Measurements from ENCODE around the gene FBXO22. TPM values are rescaled to one million over a fixed set of nuclear protein-coding genes. Genes with fewer than 3 reads are reported as not detected.
"Not testable (repeated sequence)": the region's sequence is repeated elsewhere in the genome, so short reads cannot be mapped to it uniquely, and the experiment has no call there.

The FBXO22 gene
- polyA plus RNA-seq (ENCODE audit: insufficient read length in 4 of 4), result 10 to 100 TPM; 36.0 to 50.4 (median 47.8) TPM

DNA sequence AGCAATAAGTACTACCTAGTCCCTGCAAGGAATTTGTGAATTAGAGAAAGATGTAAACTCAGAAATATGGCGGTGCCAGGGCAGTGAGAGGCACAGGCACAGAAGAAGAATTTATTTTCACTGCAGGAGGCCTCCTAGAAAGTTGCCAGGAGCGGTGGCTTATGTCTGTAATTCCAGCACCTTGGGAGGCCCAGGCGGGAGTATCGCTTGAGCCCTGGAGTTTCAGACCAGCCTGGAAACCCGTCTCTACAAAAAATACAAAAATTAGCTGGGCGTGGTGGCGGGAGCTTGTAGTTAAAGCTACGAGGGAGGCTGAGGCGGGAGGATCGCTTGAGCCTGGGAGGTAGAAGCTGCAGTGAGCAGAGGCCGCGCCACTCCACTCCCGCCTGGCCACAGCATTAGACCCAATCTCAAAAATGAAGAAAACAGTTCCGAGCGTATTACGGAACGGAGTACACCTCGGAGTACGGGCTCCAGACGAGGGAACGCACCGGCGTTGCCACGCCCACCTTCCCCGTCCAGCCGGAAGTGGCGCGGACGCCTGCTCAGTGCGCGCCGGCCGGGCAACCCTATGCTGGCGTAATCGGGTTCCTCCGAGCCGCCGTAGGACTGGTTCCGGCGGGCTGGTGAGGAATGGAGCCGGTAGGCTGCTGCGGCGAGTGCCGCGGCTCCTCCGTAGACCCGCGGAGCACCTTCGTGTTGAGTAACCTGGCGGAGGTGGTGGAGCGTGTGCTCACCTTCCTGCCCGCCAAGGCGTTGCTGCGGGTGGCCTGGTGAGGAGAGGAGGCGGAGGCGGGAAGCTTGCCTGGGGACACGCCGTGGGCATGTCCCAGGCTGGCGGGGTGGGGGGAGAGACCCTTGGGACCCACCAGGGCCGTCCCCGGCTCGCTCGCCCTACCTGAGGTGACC, at the start of gene FBXO22:
TSS of gene FBXO22 (plus strand) at position 548 of the 909 bp plus-strand sequence. CDS start at position 634, 86 bp downstream.
- peak; percentile 78 to 87 (median 82) for DNase-seq (ENCODE audit: low read depth in 4 of 4, low spot score in 3 of 4)

DNA sequence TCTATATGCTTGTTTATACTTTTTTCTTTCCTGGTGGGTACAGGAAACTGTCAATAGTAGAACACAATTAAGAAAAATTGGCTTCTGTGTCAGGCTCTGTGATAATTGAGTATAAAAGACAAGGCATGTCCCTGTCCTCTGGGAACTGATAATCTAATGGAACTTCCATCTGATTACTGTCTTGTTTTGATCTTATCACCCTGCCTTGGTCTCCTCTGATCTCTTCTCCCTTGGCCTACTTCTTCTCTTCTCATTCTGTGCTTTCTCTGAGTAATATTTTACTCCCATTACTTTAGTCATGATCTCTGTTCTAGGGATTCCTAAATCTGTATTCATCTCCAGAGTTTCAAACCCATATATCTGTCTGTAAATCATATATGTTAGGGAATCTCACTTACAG, 45.8 kb upstream of the FBXO22 start:
- DNase-seq (ENCODE audit: low read depth in 4 of 4, low spot score in 3 of 4), result no peak

DNA sequence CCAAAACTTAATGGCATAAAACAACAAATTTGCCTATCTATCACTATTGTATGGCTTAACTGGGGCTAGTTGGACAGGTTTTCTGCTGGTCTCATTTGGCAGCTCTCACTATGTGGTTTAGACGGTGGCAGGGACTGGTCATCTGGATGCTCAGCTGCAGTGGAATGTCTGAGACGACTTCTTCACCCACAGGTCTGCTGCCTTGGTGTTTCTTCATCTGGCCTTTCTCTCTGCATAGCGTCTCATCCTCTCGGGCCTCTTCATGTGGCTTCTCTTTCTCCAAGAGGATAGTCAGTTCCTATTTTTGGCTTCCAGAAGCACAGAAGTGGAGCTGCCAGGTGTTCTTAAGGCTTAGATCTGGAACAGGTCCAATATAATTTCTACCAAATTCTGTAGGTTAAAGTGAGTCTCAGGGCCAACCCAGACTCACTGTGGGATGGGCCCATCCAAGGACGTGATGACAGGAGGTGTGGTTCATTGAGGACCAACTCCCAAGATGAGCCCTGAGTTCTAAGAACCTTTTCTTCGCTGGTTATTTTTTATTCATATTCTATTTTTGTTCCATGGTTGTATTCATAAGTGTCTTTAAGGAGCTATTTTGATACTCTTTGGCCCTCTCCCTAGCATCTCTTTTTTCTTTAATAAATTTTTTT, 41.8 kb upstream of the FBXO22 start:
- DNase-seq (ENCODE audit: low read depth in 4 of 4, low spot score in 3 of 4), result no peak

DNA sequence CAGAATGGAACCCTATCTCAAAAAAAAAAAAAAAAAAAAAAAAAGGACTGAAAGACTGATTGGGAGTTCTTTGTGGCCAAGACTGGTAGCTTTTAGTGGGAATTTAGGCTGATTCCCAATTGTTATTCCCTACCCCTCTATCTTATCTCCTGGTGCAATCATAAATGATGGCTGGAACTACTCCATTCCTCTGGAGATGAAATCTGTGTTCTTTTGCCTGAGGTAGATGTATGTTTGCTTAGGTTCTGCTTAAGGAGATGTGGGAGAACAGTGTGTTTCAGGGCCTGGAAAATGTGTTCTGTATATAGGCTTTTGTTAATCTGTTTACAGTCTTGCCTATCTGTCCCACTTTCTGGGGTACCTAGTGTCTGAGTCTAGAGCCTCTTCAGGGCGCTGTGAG, 40.9 kb upstream of the FBXO22 start:
- DNase-seq (ENCODE audit: low read depth in 4 of 4, low spot score in 3 of 4), result no peak

DNA sequence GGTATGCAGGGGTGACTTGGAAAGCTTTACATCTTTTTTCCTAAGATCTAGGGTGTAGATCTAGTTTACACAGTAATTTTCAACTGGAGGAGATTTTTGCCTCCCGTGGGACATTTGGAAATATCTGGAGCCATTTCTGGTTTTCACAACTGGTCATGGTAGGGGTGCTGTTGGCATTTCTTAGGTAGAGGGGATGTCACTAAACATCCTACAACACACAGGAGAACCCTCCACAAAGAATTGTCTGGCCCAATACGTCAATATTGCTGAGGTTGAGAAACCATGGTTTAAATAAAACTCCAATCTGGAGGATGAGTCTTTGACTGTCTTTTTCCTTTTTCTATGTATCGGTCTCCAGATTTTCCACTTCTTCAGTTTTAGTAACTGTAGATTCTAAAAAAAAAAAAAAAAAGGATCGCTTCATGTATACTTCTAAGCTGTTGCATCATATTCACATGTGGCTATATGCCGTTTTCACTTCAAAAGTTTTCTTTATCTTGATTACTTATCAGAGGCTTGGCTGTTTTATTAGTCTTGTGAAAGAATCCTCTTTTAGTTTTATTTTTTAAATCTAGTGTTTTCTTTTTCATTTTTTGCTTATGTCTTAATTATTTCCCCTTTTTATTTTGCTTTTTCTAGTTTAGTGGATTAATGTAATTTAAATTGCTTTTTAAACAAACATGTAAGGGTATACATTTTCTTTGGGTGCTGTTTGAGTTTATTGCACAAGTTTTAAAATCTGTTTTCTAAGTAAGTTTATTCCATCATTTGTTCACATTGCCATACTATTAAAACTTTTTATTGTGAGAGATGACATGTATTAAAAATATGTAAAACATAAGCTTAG, 39.2 kb upstream of the FBXO22 start:
- DNase-seq (ENCODE audit: low read depth in 4 of 4, low spot score in 3 of 4), result no peak

DNA sequence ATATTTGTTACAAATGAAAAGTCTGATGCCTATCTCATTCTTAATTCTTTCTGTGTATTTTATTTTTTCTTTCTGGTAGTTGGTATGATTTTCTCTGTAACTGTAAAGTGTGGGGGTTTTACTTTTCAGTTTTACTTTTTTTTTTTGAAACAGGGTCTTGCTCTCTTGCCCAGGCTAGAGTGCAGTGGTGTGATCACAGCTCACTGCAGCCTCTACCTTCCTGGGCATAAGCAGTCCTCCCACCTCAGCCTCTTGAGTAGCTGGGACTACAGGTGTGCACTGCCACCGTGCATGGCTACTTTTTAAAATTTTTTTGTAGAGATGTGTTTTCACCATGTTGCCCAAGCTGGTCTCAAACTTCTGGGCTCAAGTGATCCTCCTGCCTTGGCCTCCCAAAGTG, 37.6 kb upstream of the FBXO22 start:
- not testable (repeated sequence) for DNase-seq (ENCODE audit: low read depth in 4 of 4, low spot score in 3 of 4)

DNA sequence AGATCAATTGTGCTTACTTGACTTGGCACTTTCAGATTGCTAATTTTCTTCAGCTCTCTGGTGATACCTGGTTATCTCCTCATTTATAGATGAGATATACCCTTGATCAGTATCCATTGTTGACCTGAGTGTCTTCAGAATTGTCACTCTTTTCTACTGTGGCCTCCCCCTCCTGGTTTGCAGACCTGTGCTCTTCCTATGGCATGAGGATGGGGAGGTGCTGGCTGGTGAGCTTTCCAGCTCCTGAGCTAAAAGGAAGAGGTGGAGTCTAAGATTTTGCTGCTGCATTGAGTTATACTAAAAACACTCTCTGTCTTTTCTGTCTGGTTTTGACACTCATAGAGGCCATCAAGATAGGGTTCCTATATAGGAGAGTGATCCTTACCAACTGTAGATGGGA, 36.8 kb upstream of the FBXO22 start:
- DNase-seq (ENCODE audit: low read depth in 4 of 4, low spot score in 3 of 4), result no peak

DNA sequence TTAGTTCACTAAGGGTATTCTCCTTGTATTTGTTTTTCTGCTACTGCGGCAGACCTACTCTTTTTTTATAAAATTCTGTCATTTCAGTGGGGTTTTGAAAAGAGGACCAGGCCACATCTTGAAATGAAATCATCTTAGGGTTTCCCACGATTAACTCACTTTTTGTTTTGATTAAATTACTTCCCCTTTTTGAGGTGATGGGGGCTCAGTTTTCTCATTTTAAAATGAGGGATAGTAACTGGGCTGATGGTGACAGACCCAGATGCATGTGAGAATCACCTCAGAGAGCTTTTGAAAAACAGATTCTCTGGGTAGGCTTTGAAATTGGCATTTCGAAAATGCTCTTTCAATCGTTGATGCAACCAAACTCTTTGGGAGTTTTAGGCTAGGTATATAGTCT, 36.2 kb upstream of the FBXO22 start:
- DNase-seq (ENCODE audit: low read depth in 4 of 4, low spot score in 3 of 4), result no peak

DNA sequence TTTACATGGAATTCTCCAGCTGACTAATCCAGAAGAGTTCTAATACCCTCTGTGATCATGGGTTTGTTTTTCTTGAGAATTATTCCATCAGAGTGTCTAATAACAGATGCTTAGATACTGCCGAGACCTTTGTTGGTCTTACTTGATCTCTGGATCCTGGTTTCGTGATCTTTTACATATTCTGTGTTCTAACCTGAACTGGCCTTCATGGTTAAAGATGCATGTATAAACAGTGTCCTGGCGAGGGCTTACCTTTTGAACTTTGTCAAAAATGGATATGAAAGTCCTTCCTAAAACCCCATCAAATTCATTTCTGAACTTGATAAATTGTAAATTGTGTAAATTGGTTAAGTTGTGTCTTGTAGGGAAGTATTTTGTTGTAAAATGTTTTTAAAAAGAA, 35.7 kb upstream of the FBXO22 start:
- DNase-seq (ENCODE audit: low read depth in 4 of 4, low spot score in 3 of 4), result no peak

DNA sequence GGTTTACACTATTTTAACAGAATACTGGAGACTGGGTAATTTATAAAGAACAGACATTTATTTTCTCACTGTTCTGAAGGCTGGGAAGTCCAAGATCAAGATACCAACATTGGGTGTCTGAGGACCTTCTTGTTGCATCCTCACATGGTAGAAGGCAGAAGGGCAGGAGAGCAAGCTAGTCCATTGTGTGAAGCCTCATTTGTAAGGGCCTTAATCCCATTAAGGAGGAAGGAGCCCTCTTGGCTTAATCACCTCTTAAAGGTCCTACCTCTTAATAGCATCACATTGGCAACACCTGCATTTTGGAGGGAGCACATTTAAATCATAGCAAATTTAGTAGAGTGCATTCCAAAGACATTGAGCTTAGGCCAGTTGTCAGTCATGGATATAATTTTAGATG, 34.2 kb upstream of the FBXO22 start:
- DNase-seq (ENCODE audit: low read depth in 4 of 4, low spot score in 3 of 4), result no peak

DNA sequence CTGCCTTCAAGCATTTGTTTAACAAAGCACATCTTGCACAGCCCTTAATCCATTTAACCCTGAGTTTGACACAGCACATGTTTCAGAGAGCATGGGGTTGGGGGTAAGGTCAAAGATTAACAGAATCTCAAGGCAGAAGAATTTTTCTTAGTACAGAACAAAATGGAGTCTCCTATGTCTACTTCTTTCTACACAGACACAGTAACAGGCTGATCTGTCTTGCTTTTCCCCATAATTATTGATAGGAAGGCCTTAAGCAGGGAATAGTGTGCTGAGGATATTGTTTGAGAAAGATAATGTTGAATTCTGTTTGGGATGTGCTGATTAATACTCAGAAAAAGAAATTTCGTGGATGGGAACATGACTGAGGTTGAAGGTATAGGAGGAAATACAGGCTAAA, 32.1 kb upstream of the FBXO22 start:
- DNase-seq (ENCODE audit: low read depth in 4 of 4, low spot score in 3 of 4), result not testable (repeated sequence)

DNA sequence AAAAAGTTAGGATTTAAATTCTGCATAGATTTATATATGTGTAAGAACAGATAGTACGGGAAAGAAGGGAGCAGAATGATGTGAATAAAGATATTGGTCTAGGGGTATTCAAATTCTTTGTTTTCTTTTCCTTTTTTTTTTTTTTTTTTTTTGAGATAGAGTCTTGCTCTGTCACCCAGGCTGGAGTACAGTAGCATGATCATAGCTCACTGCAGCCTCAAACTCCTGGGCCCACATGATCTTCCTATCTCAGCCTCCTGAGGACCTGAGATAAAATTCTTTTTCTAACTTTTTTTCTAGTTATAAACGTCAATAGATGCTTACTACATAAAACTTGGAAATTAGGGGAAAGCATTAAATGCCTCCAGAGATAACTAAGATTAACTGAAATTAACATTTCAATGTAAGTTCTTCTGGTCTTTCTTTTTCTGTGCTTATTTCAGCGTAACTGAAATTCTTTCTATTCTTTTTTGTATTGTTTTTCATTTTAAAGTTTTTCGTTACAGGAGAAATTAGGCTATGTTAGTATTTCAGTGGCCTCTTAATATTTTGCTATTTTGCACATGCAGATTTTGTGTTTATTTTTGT, 31.2 kb upstream of the FBXO22 start:
- DNase-seq (ENCODE audit: low read depth in 4 of 4, low spot score in 3 of 4), result no peak

DNA sequence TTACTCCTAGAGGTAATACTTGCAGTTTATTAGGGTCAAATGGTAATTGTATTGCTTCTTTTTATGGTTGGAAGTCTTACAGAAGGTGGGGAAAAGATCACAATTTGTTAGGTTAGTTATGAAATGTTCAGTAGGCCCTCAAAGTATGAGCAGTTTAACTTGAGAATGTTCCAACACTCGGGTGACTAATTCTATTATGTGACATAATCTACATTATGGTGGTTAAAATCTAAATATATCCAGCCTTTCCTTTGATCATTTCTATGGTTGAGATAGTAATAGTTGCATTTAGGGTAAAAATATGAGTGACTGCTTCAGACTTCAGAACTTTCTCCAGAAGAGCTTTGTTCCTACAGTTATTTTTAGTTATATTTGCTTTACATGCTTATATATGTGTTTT, 19.6 kb upstream of the FBXO22 start:
- DNase-seq (ENCODE audit: low read depth in 4 of 4, low spot score in 3 of 4), result no peak

DNA sequence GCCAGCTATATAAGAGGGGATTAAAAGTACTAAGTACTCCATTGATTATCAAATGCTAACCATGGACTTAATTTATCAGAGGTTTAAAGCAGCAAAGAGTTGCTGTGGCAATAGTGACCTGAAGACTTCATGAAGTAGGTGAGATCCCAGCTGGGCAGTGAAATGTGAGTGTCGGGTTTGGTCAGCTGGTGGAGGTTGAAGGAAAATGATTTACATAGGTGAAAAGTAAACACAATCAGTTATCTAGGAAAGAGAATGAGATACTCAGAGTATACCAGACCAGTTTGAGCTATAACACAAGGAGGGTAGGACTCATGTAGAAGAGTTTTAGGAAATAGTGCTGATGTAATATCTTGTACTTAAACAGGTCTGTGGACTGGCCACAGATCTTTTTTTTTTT, 16.5 kb upstream of the FBXO22 start:
- no peak for DNase-seq (ENCODE audit: low read depth in 4 of 4, low spot score in 3 of 4)

DNA sequence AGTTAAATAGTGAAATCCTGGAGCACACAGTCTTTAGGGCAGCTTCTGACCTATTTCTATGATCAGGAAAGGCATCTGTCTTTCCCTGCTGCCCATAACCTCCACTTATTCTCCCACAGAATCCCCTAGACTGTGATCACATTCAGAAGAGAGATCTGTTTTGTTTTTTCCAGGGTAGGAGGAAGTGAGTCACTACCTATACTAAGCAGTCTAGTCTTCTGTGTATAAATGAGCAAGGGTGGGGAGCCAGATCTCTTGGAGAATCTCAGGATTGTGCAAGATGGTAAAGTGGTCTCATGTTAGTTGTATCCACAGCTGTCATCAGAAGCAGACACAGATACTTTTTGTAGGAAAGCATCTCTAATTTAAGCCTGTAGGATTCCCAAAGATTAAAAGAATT, 11.8 kb upstream of the FBXO22 start:
- no peak for DNase-seq (ENCODE audit: low read depth in 4 of 4, low spot score in 3 of 4)

DNA sequence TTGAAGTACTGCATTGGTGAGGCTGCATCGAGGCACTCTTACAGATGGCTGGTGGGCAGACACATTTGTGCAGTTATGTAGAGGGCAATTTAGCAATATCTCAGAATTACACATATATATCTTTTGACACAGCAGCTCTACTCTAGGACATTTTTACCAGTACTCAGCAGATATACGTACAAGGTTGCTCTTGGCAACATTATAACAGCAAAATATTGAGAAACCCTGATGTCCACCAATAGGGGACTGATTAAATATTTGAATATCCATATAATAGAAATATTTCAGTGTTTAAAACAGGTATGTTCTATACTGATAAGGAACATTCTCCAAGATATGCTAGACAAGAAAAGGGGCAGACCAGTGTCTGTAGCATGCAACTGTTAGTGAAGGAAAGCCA, 7.9 kb upstream of the FBXO22 start:
- DNase-seq (ENCODE audit: low read depth in 4 of 4, low spot score in 3 of 4), result no peak

DNA sequence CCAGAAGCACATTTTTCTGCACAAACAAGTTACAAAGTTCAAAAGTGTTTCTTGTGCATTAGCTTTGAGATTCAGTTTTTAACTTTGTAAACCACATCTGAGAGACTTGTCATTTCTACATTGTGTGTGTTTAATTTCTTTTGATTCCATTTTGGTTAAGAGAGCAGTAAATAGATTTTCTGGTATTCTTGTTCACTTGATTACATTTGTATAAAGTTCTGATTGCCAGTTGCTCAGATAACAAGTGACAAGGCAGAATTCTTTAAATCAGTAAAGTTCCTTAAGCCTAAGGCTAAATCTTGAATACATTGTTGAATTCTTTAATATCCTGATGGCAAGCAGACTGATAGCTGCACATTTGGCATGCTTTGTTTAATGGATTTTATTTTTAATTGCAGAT, 3.1 kb upstream of the FBXO22 start:
- no peak for DNase-seq (ENCODE audit: low read depth in 4 of 4, low spot score in 3 of 4)

DNA sequence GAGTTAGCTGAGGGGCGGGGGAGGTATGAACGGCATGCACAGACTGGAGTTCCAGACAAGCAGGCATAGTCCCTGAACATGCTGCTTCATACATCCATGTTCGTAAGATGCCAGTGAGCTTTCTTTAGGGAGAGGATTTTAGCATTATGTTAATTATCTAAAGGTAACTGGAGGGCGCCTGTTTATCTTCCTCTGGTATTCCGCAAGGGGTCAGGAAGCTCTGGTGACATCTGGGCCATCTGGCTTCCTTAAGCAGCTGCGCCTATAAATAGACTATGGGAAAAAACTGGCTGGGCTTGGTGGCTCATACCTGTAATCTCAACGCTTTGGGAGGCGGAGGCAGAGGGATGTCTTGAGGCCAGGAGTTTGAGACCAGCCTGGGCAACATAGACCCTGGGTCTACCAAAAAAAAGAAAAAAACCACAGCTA, 1.5 kb upstream of the FBXO22 start:
- DNase-seq (ENCODE audit: low read depth in 4 of 4, low spot score in 3 of 4), result no peak

DNA sequence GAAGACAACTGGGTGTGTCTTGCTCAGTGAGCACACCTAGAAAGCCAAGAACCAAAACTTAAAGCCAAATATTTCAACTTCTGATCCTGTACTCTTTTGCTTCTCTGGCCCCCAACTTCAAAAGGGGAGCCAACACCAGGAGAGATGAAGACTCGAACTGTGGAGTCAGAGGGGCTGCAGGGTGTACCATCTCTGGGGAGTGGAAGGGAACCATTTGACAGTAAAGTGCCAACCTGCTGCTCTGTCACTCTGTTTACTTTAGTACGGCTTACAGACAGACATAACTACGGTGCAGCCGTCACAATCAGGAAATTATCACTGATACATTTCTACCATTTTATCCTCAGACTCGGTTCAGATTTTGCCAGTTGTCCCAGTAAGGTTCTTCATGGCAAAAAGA, 1.6 kb downstream of the FBXO22 start:
- no peak for DNase-seq (ENCODE audit: low read depth in 4 of 4, low spot score in 3 of 4)

DNA sequence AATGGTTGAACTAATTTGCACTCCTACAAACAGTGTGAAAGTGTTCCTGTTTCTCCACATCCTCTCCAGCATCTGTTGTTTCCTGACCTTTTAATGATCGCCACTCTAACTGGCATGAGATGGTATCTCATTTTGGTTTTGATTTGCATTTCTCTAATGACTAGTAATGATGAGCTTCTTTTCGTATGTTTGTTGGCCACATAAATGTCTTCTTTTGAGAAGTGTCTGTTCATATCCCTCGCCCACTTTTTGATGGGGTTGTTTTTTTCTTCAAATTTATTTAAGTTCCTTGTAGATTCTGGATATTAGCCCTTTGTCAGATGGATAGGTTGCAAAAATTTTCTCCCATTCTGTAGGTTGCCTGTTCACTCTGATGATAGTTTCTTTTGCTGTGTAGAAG, 6.7 kb downstream of the FBXO22 start:
- not testable (repeated sequence) for DNase-seq (ENCODE audit: low read depth in 4 of 4, low spot score in 3 of 4)

DNA sequence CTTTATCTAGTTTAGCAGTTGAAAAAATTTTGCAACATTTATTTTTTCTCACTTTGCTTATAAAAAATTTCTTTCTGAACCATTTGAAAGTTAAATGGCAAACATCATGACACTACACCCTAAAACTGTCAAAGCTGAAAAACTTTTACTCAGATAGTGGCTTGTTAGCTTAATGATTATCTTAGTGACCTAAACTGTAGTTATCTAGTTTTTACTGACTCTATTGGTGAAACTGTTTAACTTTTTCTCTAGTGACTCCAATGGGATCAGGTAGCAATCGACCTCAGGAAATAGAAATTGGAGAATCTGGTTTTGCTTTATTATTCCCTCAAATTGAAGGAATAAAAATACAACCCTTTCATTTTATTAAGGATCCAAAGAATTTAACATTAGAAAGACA, 13.3 kb downstream of the FBXO22 start:
- DNase-seq (ENCODE audit: low read depth in 4 of 4, low spot score in 3 of 4), result no peak

Data from left renal pelvis (tissue), 4 donors.